GM21390 (cell line): Measurements from ENCODE around the gene AANAT.
A peak's percentile ranks its signal among the peaks of the same experiment; 100 is the strongest.

Source experiments
- ATAC-seq: cut with Tn5 transposase; IDR thresholded peaks from one replicate; pipeline ENCODE4 v1.9.1; 2021; ENCODE audit not compliant: unreplicated experiment

The AANAT gene

DNA sequence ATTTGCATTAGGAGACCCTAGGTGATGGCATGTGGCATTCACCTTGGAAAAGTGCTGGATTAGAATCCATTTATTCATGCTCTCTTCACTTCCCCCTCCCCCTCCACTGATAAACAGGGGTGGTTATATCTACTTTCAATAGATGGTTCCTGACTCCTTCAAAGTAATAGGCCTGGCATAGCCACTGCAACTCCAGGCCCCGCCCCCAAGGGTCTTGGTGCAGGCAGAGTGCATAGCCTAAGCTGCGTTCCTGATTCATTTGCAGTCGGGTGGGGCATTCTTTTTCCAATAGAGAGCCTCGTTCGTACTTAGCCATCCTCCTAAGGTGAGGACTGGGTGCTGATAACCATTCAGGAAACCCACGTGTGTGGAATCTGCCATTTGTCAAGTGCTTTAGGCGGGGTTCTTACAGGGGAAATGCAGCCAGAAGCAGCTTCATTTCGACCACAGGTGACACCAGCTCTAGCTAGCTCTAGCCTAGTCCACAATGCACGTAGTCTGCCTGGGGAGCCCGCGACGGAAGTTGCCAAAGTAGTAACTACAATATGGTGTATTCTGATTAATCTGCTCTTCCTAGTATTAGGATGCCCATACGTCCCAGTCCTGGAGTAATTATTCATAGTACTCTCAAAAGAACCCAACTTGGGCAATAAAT is 25.6 kb upstream of the AANAT start:
- no peak for ATAC-seq

- no peak for ATAC-seq
Observed at GRCh38 chr17:76442341-76443338, 24.8 kb upstream of the AANAT start.

DNA sequence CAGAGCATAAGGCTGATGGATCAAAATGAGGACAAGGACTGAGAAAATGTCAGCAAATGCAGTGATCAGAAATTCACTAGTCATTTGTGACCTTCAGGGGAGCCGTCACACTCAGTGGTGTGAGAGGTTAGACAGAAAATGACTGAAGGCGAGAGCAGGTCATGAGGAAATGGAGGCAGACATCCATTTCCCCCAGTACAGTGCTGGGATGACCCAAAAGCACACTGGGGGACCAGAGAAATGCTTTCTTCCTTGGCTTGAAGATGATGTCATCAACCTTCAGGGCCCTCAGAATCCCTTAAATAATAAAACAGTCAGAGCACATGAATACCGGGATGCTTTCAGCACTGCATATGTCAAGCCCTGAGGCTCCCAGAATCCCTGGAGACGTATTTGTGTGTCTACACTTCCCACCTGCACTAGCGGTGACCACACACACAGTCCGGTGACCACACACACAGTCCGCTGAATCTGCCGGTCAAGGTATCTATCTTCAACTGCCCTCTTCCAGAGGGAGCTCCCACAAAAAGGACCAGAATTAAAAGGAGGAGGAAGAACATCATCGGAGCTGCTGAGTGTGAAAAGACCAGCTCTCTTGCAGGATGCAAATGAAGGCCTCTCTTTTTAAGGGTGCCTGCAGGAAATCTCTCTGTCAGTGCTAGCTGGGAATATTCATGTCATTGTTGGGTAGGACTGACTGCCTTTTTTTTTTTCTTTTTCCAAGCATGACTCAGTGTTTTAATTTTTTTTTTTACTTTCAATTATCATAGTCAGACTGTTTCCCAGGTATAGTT is 22.7 kb upstream of the AANAT start:
- no peak for ATAC-seq

GRCh38 chr17:76445697-76446448 is 21.5 kb upstream of the AANAT start:
- ATAC-seq, result no peak

DNA sequence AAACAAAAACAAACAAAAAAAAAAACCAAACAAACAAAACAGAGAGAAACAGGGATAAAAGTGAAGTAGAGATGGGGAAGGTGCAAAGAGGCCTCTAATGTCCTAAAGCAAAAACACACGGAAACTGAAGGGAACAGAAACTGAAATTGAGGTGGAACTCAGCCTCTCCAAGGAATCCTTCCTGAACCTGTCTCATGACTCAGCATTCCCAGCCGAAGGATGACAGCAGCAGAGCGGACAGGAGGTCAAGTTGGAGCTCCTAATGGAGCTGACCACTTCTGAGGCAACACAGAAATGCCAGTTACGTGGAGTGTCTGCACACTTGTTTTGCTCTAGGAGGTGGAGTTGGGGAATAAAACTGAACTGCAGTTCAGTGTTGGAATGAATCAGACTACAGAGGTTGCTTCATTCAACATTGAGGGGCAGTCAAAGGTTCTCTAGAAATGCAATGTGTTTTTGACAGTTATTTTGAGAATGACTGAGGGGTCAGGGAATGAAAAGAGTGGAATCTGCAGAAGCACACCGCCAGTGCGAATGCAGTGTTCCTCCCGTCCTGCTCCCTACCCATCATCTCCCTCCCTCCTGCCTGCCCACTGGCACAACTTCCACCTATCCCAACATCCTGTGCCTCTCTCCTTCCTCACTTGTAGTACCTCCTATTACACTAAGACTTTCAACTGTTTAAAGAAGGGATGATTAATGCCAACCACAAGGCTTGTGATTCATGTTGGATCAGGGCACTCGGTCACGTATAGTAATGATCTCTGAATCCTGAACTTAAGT is 20.8 kb upstream of the AANAT start:
- no peak for ATAC-seq

- ATAC-seq, result no peak
Observed at GRCh38 chr17:76447931-76448652, 19.3 kb upstream of the AANAT start.

GRCh38 chr17:76449126-76449525 is 18.3 kb upstream of the AANAT start:
- ATAC-seq, result no peak

DNA sequence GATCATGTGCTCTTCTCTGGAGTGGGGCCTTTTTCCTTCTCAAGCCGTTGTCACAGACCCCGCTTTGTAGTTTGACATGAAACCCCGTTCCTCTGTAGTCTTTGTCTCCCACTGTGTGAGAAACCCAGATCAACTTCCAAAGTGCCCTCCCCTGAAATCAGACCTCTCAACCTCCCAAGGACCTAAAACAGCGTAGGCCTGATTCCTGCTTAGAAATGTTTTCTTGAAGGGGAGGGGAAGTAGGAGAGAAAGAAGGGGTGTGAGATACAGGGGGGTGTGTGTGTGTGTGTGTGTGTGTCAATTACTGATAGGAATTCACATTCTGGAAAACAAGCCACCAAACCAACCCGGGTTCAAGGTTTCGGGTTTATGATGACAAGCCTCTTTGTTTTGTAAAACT is 15.9 kb upstream of the AANAT start:
- no peak for ATAC-seq

GRCh38 chr17:76452127-76452659 is 15.2 kb upstream of the AANAT start:
- ATAC-seq, result peak; percentile 29

DNA sequence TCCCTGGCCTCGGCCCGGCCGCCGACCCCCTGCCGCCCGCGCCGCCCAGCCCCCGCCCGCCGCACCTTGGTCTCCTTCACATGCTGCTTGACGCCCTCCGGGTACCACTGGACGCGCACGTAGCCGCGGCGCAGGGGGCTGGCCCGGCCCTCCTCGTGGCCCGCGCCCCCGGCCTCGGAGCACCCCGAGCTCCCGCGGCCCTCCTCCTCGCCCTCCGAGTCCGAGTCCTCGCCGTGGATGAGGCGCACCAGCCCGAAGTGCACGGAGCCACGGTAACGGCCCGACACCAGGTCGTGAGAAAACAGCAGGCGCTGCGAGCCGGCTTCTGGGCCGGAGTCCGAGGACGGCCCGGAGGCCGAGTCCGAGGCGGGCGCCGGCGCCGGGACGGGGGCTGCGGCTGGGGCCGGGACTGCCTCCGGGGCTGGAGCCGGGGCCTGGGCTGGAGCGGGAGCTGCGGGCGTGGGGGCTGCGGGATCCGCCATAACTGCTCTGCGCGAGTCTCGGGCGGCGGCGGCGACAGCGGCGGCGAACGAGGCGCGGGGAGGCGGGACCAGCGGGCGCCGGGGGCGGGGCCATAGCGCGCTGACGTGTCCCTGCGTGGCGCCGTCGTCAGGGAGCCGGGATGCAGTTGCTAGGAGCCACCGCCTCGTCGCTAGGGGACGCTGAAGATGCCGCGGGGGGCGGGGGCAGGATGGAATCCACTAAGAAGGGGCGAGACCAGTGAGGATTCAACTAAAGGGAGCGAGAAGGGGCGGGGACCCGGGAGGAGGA is 14.6 kb upstream of the AANAT start, which contains the start of gene UBE2O:
Gene UBE2O (minus strand): TSS at position 493 of the 771 bp plus-strand sequence. CDS start 11 bp downstream, at position 482.
- peak; percentile 86 for ATAC-seq

- no peak for ATAC-seq
Observed at GRCh38 chr17:76453431-76453743, 14.0 kb upstream of the AANAT start.

GRCh38 chr17:76458580-76459490 is 8.6 kb upstream of the AANAT start:
- ATAC-seq, result no peak

DNA sequence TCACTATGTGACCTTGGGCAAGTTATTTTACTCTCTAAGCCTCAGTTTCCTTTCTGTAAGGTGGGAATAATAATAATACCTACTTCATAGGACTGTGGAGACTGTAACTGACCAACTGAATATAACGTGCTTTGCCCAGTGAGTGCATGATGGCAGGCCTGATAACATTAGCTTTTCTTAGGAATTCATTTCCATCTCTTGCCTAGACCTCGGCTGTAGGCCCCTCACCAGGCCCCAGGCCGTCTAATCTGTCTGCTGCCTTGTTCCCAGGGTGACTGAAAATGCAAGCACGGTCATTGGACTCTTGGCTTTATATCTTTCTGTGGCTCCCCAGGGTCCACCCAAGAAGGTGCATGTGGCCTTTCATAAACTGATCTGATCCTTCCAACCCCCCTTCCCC is 7.7 kb upstream of the AANAT start:
- no peak for ATAC-seq

DNA sequence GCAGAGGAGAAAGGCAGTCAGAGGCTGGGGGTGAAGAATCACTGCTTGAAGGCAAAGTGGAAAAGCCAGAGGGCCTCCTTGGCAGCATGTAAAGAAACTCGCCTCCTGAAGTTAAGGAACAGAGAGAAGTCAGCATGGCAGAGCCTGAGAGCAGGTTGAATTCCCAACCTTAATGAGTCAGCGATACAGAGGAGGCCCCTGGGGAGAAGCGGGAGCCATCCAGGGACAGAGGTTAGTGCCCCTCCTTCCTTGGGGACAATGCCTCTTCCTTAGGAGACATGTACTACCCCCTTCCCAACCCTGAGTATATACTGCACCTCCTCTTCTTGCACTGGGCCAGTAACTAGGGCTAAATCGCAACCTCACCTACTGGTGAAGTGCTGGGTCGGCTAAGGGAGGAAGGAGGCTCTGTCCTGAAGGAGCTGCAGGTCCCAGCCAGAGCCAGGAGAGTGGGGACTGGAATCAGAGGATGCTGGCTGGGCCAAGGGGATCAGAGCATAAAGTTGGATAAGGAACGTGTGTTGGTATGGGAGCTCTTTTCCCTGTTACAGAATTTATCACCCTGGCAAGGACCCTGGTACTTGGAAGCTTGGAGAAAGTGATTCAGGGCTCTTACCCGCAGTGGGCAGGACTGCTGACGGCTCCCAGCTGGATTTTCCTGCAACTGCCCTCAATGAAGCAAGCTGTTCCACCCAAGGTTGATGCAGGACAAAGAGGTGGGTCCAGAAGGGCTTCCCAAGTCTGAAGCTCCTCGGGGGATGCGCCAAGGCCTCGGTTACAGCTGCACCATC is 5.4 kb upstream of the AANAT start:
- no peak for ATAC-seq

DNA sequence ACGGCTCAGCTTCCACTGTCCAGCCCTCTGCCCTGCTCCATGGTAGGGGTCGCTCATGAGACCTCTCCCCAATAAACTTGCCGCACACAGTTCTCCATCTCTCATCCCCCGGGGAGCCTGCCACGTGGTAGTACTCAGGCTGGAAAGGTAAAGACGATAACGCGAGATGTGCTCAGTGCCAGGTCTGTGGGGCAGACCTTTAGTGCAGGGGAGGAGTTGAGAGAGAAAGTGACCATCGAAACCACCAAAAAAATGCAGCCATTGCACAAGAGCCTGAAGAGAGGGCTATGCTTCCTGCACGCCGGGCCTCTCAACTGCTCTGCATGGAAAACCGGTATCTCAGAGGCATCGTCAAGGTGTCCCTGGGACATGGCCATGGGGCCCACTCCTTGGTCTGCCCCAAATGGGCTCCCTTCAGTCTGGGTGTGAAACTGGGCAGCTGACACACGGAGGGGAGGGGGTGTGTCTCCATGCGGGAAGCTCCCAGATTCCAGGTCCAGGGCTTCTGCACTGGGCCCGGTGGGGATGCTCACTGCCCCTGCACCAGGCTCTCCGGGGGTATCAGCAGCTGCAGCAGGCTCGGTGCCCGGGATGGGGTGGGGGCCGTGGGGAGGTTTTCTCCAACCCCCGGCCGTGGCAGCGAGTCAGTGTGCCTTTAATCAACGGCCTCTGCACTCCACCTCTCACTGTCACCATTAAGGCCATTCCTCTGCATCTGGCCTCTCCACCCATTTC is 4.7 kb upstream of the AANAT start:
- no peak for ATAC-seq

- ATAC-seq, result no peak
Observed at GRCh38 chr17:76466775-76467130, 650 bp upstream of the AANAT start.
